Lower leg skin (tissue), 4 donors: ENCODE measurements around the gene NLRP5. TPM values are rescaled to one million over a fixed set of nuclear protein-coding genes. Genes with fewer than 3 reads are reported as not detected.

Experiments used
- DNase-seq, 2 donors: peaks; one replicate each; pipeline ENCODE4 v3.0.0-alpha.2; 2019; ENCODE audit warnings: low spot score in 2 of 2
- H3K4me3 ChIP-seq: fragments of 200-600 bp; sonication (generic); 2 replicates; pipeline ENCODE4 v1.5.1; 2017; ENCODE audit warnings: mild to moderate bottlenecking, low read depth; ENCODE audit not compliant: poor library complexity, severe bottlenecking
- CTCF ChIP-seq, 3 donors: fragments of 450-650 bp; IDR thresholded peaks; one replicate each; pipeline ENCODE4 v1.5.1; 2016; ENCODE audit warnings: antibody characterized with exemption in 3 of 3, mild to moderate bottlenecking in 3 of 3, moderate library complexity in 2 of 3
- POLR2A ChIP-seq, 2 donors: fragments of 450-650 bp; IDR thresholded peaks; one replicate each; pipeline ENCODE4 v1.6.1; 2016 to 2017; ENCODE audit warnings: antibody characterized with exemption in 2 of 2, mild to moderate bottlenecking in 1 of 2, moderate library complexity in 1 of 2
- whole genome bisulfite sequencing, 2 donors: methylation state at CpG; one replicate each; pipeline ENCODE4 v1.1.5; 2018; 5-methylcytosine and 5-hydroxymethylcytosine counted together
- intact Hi-C: fragments of 100-400 bp; cut with DNase I; formaldehyde crosslinking; loops from one replicate; pipeline ENCODE4 v1.15.0; 2023; ENCODE audit warnings: low total_unique reads
- total RNA-seq, 4 donors: library from RNA; depleted of rRNA; stranded (reverse); fragments of >200 nt; gene quantifications; one replicate each; pipeline ENCODE4 v1.1.0, GENCODE V29; 2016

Gene NLRP5
- total RNA-seq, 4 donors from 2014 or later, result not detected

GRCh38 chr19:55958356-55958755, 28.2 kb upstream of the NLRP5 start:
- peak in 1 of 2 donors; percentile 62 for DNase-seq
- 73 to 90% methylated on average over 4 of the region's 4 CpGs for WGBS, 2 donors
- intact Hi-C loops, result no loop called here
- TF ChIP-seq CTCF (IDR thresholded peaks at IDR 0.05), result no peak
- no peak for TF ChIP-seq POLR2A (IDR thresholded peaks at IDR 0.05)
- H3K4me3 ChIP-seq, result no peak overlapping the region

GRCh38 chr19:55959996-55960675, 26.4 kb upstream of the NLRP5 start:
- TF ChIP-seq POLR2A (IDR thresholded peaks at IDR 0.05), result no peak
- no peak for TF ChIP-seq CTCF (IDR thresholded peaks at IDR 0.05)
- intact Hi-C loops, result no loop called here
- 87% methylated on average over 6 of the region's 6 CpGs for WGBS, 2 donors
- DNase-seq, result peak in 1 of 2 donors; percentile 40
- no peak overlapping the region for H3K4me3 ChIP-seq

DNA sequence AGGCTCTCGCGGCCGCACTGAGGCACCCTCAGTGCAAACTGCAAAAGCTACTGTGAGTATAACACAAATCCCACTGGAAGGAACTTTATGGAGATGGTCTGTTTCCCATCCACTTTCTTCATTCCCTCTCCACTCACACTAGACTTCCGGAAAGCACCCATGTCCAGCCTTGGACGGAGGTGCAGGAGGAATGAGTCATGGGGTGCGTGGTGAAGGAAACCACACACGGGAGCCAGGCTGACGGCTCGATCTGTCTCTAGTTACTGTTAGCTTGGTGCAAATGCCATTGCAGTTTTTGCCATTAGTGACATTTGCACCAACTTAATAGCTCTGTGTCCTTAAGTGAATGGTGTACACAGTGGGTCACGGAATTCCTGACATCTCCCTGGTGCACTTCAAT, 24.4 kb upstream of the NLRP5 start:
- no peak for TF ChIP-seq CTCF (IDR thresholded peaks at IDR 0.05)
- TF ChIP-seq POLR2A (IDR thresholded peaks at IDR 0.05), result no peak
- DNase-seq, result no peak
- 91 to 94% methylated on average over 10 of the region's 10 CpGs for WGBS, 2 donors
- intact Hi-C loops, result no loop called here
- H3K4me3 ChIP-seq, result no peak overlapping the region

GRCh38 chr19:55973982-55974381, 12.6 kb upstream of the NLRP5 start:
- WGBS, 2 donors, result 37 to 42% methylated on average over 3 of the region's 3 CpGs
- DNase-seq, result no peak
- intact Hi-C loops, result no loop called here
- no peak overlapping the region for H3K4me3 ChIP-seq
- no peak for TF ChIP-seq POLR2A (IDR thresholded peaks at IDR 0.05)
- TF ChIP-seq CTCF (IDR thresholded peaks at IDR 0.05), result no peak

GRCh38 chr19:55980415-55980814, 6.2 kb upstream of the NLRP5 start:
- intact Hi-C loops, result no loop called here
- no peak for DNase-seq
- TF ChIP-seq CTCF (IDR thresholded peaks at IDR 0.05) (no peak), POLR2A (IDR thresholded peaks at IDR 0.05) (no peak)

DNA sequence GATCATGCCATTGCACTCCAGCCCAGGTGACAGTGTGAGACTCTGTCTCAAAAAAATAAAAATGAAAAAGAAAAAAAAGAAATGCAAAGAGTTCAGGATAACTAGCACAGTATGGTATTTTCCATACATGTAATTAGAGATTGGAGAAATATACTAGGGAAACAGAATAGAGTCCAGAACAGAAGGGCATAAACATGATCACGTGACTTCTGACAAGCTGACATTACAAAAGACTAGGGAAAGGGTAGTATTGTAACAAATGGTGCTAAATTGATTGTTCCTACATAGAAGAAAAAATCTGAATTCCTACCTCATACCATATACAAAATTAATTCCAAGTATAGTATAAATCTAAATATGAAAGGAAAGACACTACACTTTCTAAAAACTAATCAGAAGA, 1.3 kb upstream of the NLRP5 start:
- H3K4me3 ChIP-seq, result no peak overlapping the region
- 78 to 81% methylated on average over 1 of the region's 1 CpG for WGBS, 2 donors
- TF ChIP-seq POLR2A (IDR thresholded peaks at IDR 0.05) (no peak), CTCF (IDR thresholded peaks at IDR 0.05) (no peak)
- no peak for DNase-seq
- intact Hi-C loops, result no loop called here

More at GRCh38 chr19:55980415-55980814, 6.2 kb upstream of the NLRP5 start:
- 74 to 79% methylated on average over 9 of the region's 9 CpGs for WGBS, 2 donors
- no peak overlapping the region for H3K4me3 ChIP-seq
